ENCODE results near the gene MYPN.

Gene MYPN

DNA sequence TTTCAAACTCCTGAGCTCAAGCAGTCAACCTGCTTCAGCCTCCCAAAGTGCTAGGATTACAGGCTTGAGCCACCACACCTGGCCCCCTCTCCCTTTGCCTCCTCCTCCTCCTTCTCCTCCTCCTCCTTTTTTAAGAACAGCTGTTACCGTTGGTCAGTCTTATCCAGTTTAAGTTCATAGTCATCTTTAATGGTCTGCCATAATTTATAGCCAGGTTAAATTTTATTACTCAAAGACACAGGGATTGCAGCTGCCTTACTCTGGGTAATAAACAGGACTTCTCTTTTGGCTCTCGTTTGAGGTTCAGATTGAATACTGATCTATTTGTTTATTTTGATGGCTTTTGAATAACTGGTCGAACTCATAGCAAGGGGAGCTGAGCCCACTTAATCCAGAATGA lies 87.4 kb downstream of the MYPN start:
- DNase-seq (ENCODE audit: extremely low spot score) = no peak
- ChIA-PET POLR2A (interaction anchor here (1.0 kb wide), 1 partner anchor 135 kb away, joined by 3 read pairs; the partner anchor contains the start of gene HNRNPH3), CTCF (interaction anchor here (0.6 to 1.4 kb wide), 3 partner anchors 16 to 341 kb away, joined by 3 to 4 read pairs (median 3); no protein-coding TSS in a partner anchor)
- TF ChIP-seq, protein P1, sequence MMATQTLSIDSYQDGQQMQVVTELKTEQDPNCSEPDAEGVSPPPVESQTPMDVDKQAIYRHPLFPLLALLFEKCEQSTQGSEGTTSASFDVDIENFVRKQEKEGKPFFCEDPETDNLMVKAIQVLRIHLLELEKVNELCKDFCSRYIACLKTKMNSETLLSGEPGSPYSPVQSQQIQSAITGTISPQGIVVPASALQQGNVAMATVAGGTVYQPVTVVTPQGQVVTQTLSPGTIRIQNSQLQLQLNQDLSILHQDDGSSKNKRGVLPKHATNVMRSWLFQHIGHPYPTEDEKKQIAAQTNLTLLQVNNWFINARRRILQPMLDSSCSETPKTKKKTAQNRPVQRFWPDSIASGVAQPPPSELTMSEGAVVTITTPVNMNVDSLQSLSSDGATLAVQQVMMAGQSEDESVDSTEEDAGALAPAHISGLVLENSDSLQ (IDR thresholded peaks at IDR 0.05) = peak; percentile 58
- TF ChIP-seq CTBP1 (IDR thresholded peaks at IDR 0.05; ENCODE audit: borderline replicate concordance) = no peak

DNA sequence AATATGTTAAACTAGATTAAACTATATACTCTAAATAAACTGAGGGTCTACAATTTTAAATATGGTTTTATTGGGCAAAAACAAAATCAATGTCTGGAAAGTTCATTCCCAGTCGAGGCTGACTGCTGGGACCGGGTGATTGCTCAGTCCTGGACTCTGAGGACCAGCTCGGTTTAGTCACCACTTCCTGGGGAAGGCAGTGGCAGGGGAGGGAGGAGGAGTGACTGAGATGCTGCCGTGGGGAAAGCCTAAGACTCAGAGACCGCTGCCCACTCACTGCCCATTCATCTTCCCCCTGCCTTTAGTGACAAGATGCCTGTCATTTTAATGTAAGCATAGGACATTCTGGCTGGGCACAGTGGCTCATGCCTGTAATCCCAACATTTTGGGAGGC lies 93.7 kb downstream of the MYPN start:
- no peak for DNase-seq (ENCODE audit: extremely low spot score)
- ChIA-PET CTCF (no interaction called here), POLR2A (no interaction called here)
- TF ChIP-seq, protein P1 (IDR thresholded peaks at IDR 0.05) = no peak
- no peak for TF ChIP-seq L3MBTL2 (conservative IDR thresholded peaks at IDR 0.05)
- no peak for TF ChIP-seq TARDBP (IDR thresholded peaks at IDR 0.05)
- TF ChIP-seq ELF4 (IDR thresholded peaks at IDR 0.05) = no peak
- TF ChIP-seq BHLHE40 (IDR thresholded peaks at IDR 0.05; ENCODE audit: borderline replicate concordance) = no peak
- no peak for TF ChIP-seq CTBP1 (IDR thresholded peaks at IDR 0.05; ENCODE audit: borderline replicate concordance)
- no peak for TF ChIP-seq SUZ12 (IDR thresholded peaks at IDR 0.05)
- no peak for TF ChIP-seq SP1 (IDR thresholded peaks at IDR 0.05)
- no peak for TF ChIP-seq FOXA1 (IDR thresholded peaks at IDR 0.05)
- TF ChIP-seq LEF1 (IDR thresholded peaks at IDR 0.05; ENCODE audit: borderline replicate concordance) = no peak
- no peak for TF ChIP-seq ARNT (IDR thresholded peaks at IDR 0.05)
- no peak for TF ChIP-seq FOXK2 (IDR thresholded peaks at IDR 0.05)
- no peak for TF ChIP-seq NFRKB (IDR thresholded peaks at IDR 0.05)
- TF ChIP-seq ZNF384 (IDR thresholded peaks at IDR 0.05) = no peak

DNA sequence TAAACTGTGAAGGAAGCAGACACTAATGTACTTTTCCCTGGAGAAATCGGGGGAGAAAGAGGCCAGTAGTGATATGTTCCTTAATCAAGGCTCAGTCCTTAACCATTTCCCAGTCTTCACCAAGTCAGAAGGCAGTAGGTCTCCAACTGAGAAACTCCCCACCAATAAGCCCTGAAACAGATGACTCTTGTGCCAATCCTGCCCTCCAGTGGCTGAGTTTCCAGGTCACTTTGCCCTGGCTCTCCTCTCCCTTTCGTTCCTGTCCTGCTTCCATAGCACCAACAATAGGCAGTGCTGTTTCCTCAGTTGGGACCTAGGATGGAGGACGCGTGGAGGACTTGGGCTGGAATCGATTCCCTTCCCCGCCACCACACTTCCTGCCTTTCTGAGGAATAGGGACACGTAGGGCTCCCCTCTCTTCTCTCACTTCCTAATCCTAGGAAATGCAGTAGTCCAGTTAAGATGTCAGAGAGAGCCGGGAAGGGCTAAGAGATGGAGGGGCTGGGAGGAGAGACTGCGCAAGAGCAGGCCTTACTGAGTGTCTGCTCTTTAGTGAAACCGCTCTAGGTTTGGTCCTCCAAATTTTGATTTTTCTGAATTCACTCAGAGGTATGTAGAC lies 99.2 kb downstream of the MYPN start:
- ChIA-PET POLR2A (no interaction called here), CTCF (interaction anchor here (1.1 to 1.7 kb wide), 3 partner anchors 41 to 420 kb away, joined by 3 to 6 read pairs (median 5); no protein-coding TSS in a partner anchor)
- peak; percentile 70 for DNase-seq (ENCODE audit: extremely low spot score)
- TF ChIP-seq LEF1 (IDR thresholded peaks at IDR 0.05; ENCODE audit: borderline replicate concordance) = no peak
- TF ChIP-seq SP1 (IDR thresholded peaks at IDR 0.05) = no peak
- TF ChIP-seq ELF4 (IDR thresholded peaks at IDR 0.05) = no peak
- TF ChIP-seq L3MBTL2 (conservative IDR thresholded peaks at IDR 0.05) = no peak
- no peak for TF ChIP-seq CTBP1 (IDR thresholded peaks at IDR 0.05; ENCODE audit: borderline replicate concordance)
- TF ChIP-seq, protein P1 (IDR thresholded peaks at IDR 0.05) = no peak
- TF ChIP-seq FOXM1 (IDR thresholded peaks at IDR 0.05; ENCODE audit: borderline replicate concordance) = no peak
- no peak for TF ChIP-seq FOXK2 (IDR thresholded peaks at IDR 0.05)
- no peak for TF ChIP-seq FOXA1 (IDR thresholded peaks at IDR 0.05)
- TF ChIP-seq HDGF (IDR thresholded peaks at IDR 0.05; ENCODE audit: borderline replicate concordance) = no peak
- no peak for TF ChIP-seq NFRKB (IDR thresholded peaks at IDR 0.05)
- TF ChIP-seq ARNT (IDR thresholded peaks at IDR 0.05) = no peak
- TF ChIP-seq ZNF384 (IDR thresholded peaks at IDR 0.05) = no peak
- no peak for TF ChIP-seq BHLHE40 (IDR thresholded peaks at IDR 0.05; ENCODE audit: borderline replicate concordance)
- no peak for TF ChIP-seq SUZ12 (IDR thresholded peaks at IDR 0.05)
- TF ChIP-seq TARDBP (IDR thresholded peaks at IDR 0.05) = no peak

DNA sequence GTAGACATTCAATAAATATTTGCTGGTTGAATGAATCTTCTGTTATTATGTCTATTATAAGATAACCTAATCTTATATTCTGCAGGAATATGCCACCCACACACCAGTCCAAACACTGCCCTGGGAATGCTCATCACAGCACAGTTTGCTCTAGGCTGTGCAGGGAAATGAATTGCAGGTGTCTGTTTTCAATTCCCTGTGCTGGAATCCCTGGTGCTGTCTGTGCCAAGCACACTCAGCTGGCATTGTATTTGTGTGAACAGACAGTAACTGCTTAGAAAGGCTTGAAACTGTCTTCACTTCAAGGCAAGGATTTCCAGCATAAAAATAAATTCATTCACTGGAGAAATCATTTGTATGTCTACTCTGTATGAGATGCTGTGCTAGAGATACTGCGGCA lies 102.4 kb downstream of the MYPN start:
- DNase-seq (ENCODE audit: extremely low spot score) = no peak
- CTCF ChIA-PET = interaction anchor here (1.5 kb wide), 1 partner anchor 12 kb away, joined by 7 read pairs; no protein-coding TSS in a partner anchor
- POLR2A ChIA-PET = no interaction called here
- no peak for TF ChIP-seq CTBP1 (IDR thresholded peaks at IDR 0.05; ENCODE audit: borderline replicate concordance)
- no peak for TF ChIP-seq SP1 (IDR thresholded peaks at IDR 0.05)
- no peak for TF ChIP-seq NFRKB (IDR thresholded peaks at IDR 0.05)
- no peak for TF ChIP-seq ZNF384 (IDR thresholded peaks at IDR 0.05)
- no peak for TF ChIP-seq FOXM1 (IDR thresholded peaks at IDR 0.05; ENCODE audit: borderline replicate concordance)
- TF ChIP-seq, protein P1 (IDR thresholded peaks at IDR 0.05) = no peak
- TF ChIP-seq LEF1 (IDR thresholded peaks at IDR 0.05; ENCODE audit: borderline replicate concordance) = no peak
- TF ChIP-seq BHLHE40 (IDR thresholded peaks at IDR 0.05; ENCODE audit: borderline replicate concordance) = no peak
- TF ChIP-seq HDGF (IDR thresholded peaks at IDR 0.05; ENCODE audit: borderline replicate concordance) = no peak
- TF ChIP-seq TARDBP (IDR thresholded peaks at IDR 0.05) = no peak
- TF ChIP-seq FOXA1 (IDR thresholded peaks at IDR 0.05) = no peak
- TF ChIP-seq ARNT (IDR thresholded peaks at IDR 0.05) = no peak
- TF ChIP-seq ELF4 (IDR thresholded peaks at IDR 0.05) = no peak
- no peak for TF ChIP-seq FOXK2 (IDR thresholded peaks at IDR 0.05)

DNA sequence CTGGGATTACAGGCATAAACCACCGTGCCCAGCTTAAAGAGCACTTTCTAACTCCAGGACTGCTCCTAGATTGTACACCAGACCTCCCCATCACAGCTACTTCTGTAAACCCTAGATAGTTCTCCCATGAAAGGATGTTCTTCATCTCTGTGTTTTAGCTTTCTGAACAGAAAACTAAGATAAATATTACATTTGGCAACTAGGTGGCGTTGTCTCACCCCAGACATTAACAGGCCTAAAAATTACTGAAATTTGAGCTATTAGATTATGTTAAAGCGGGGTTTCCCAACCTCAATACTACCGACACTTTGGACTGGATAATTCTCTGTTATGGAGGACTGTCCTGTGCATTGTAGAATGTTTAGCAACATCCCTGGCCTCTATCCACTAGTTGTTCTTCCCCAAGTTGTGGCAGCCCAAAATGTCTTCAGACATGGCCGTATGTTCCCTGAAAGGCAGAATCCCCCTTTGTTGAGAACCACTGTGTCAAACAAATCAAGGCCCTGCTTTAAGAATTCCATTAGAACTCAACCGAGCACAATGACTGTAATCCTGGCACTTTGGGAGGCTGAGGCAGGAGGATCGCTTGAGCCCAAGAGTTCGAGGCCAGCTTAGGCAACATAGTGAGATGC lies 103.5 kb downstream of the MYPN start:
- CTCF ChIA-PET = interaction anchor here (0.7 to 2.0 kb wide), 18 partner anchors 10 to 425 kb away, joined by 3 to 24 read pairs (median 4); partner anchors contain the start of genes ATOH7 and HNRNPH3
- DNase-seq (ENCODE audit: extremely low spot score) = peak; percentile 33
- TF ChIP-seq ELF4 (IDR thresholded peaks at IDR 0.05) = no peak
- TF ChIP-seq CTBP1 (IDR thresholded peaks at IDR 0.05; ENCODE audit: borderline replicate concordance) = no peak
- no peak for TF ChIP-seq FOXM1 (IDR thresholded peaks at IDR 0.05; ENCODE audit: borderline replicate concordance)
- no peak for TF ChIP-seq TARDBP (IDR thresholded peaks at IDR 0.05)
- no peak for TF ChIP-seq NFRKB (IDR thresholded peaks at IDR 0.05)
- TF ChIP-seq ZNF384 (IDR thresholded peaks at IDR 0.05) = no peak
- no peak for TF ChIP-seq FOXA1 (IDR thresholded peaks at IDR 0.05)
- no peak for TF ChIP-seq L3MBTL2 (conservative IDR thresholded peaks at IDR 0.05)
- no peak for TF ChIP-seq SUZ12 (IDR thresholded peaks at IDR 0.05)
- no peak for TF ChIP-seq LEF1 (IDR thresholded peaks at IDR 0.05; ENCODE audit: borderline replicate concordance)
- TF ChIP-seq, protein P1 (IDR thresholded peaks at IDR 0.05) = no peak
- TF ChIP-seq FOXK2 (IDR thresholded peaks at IDR 0.05) = no peak
- TF ChIP-seq HDGF (IDR thresholded peaks at IDR 0.05; ENCODE audit: borderline replicate concordance) = no peak
- TF ChIP-seq BHLHE40 (IDR thresholded peaks at IDR 0.05; ENCODE audit: borderline replicate concordance) = no peak
- TF ChIP-seq SP1 (IDR thresholded peaks at IDR 0.05) = no peak
- TF ChIP-seq ARNT (IDR thresholded peaks at IDR 0.05) = no peak
- POLR2A ChIA-PET = interaction anchor here (0.7 to 1.0 kb wide), 3 partner anchors 118 to 136 kb away, joined by 3 read pairs; partner anchors contain the start of gene HNRNPH3

All from HEK293T (cell line).